Measurements from ENCODE around the gene GTPBP1. TPM values are rescaled to one million over a fixed set of nuclear protein-coding genes. Genes with fewer than 3 reads are reported as not detected.

Gene GTPBP1
- total RNA-seq, 1 donor from 2014 or later = 101 TPM

DNA sequence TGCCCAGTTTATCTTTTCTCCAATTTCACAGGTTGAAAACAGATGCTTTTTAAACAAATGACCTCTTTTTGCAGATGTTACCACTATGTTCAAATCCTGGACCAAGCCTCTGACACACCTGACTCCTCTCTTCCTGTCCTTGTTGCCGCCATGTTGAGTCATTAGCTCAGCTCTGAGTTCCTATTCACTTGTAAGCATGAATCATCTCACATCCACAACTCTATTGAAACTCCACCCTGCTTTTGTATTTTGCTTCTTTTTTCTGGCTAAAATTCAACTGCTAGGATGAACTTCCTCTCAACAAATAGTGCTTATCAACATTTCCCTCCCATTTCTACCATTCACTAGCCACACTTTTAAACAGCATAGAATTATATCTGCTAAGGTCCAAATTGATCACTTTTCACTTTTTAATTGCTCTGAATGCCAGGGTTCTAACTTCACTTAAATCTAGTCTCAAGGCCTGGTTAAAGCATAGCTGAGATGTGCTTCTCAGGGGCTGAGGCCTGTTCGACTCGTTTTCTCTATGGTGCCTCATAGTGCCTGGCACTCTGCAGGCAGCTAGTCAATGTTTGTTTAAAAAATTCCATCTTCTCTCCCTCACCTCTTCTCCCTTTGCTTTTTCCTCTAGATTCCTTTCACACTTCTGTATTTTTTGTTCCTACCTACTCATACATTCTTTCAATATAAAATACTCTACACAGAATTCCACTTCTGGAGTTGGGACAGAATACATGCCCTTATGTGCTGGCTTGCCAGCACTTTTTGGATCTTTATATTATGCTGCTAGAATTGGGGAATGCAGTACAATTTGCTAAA is 8.9 kb upstream of the GTPBP1 start:
- DNase-seq (ENCODE audit: low spot score) = no peak
- H3K9me3 Mint-ChIP-seq = no peaks in the 10 kb centered on the region
- H3K36me3 Mint-ChIP-seq (ENCODE audit: low read depth) = peaks cover 73% of the 10 kb centered on the region
- peak overlapping the region; percentile 84 for H3K27ac Mint-ChIP-seq
- intact Hi-C loops (cut with micrococcal nuclease) = no loop called here
- H3K4me3 Mint-ChIP-seq (ENCODE audit: low read depth) = peak overlapping the region; percentile 92
- H3K4me1 Mint-ChIP-seq (ENCODE audit: low read depth) = peaks cover 51% of the 10 kb centered on the region
- H3K27me3 Mint-ChIP-seq (ENCODE audit: low read depth) = no peaks in the 10 kb centered on the region

DNA sequence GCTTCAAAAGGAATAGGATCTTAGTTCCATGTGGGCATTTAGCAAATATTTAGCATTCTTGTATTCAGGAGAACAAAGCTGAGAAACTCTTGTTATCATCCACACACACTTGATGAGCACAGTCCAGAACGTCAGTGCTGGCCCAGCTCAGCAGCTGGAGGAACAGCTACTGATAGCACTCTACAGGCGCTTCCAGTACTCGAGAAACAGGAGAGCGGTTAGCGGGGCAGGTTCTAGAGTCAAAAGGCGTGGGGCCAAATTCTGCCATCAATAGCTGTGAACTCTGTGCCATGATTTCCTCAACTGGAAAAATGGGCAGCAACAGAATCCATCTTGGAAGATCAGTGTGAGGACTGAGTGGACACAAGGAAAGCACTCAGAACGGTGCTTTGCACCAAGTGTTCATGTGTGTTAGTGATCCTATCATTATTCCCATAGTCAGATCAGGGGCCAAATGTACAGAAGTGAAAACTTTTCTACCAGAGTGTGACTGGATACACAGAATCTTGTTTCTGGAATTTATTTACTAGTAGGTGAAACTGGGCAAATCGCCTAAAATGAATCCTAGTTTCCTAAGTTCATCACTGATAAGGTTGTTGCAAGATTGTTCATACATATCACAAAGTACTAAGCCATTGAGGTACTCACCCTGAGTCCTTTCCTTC is 8.2 kb upstream of the GTPBP1 start:
- Mint-ChIP-seq H3K4me3 (ENCODE audit: low read depth) (peak overlapping the region; percentile 92), H3K9me3 (no peaks in the 10 kb centered on the region), H3K27ac (peak overlapping the region; percentile 84), H3K4me1 (ENCODE audit: low read depth) (peaks cover 51% of the 10 kb centered on the region), H3K36me3 (ENCODE audit: low read depth) (peaks cover 66% of the 10 kb centered on the region), H3K27me3 (ENCODE audit: low read depth) (no peaks in the 10 kb centered on the region)
- no peak for DNase-seq (ENCODE audit: low spot score)
- intact Hi-C loops (cut with micrococcal nuclease) = no loop called here

DNA sequence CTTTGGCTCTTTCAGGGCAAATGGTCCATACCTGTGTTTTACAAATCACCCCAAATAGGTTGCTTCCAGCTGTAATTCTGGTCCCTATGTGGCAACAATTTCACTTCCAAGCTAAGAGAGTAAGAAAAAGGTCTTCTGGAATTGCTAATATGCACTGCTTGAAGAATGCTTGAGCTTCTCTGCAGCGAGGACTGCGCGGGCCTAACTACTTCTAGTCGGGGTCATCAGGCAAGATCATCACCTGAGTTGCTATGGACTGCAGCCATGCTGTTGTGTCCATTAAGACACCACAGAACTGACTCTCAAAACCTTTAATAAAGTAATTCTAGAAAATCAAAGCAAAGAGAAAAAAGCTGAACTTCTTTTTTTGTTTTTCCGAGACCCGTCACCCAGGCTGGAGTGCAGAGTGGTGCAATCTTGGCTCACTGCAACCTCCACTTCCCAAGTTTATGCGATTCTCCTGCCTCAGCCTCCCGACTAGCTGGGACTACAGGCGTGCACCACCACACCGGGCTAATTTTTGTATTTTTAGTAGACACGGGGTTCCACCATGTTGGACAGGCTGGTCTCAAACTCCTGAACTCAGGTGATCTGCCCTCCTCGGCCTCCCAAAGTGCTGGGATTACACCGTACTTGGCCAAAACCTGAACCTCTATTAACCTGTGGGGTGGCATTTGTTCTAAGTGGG is 7.2 kb upstream of the GTPBP1 start:
- Mint-ChIP-seq H3K4me3 (ENCODE audit: low read depth) (peak overlapping the region; percentile 92), H3K27me3 (ENCODE audit: low read depth) (no peaks in the 10 kb centered on the region), H3K27ac (peak overlapping the region; percentile 94), H3K4me1 (ENCODE audit: low read depth) (peaks cover 45% of the 10 kb centered on the region), H3K9me3 (no peaks in the 10 kb centered on the region), H3K36me3 (ENCODE audit: low read depth) (peaks cover 57% of the 10 kb centered on the region)
- DNase-seq (ENCODE audit: low spot score) = no peak
- intact Hi-C loops (cut with micrococcal nuclease) = no loop called here

DNA sequence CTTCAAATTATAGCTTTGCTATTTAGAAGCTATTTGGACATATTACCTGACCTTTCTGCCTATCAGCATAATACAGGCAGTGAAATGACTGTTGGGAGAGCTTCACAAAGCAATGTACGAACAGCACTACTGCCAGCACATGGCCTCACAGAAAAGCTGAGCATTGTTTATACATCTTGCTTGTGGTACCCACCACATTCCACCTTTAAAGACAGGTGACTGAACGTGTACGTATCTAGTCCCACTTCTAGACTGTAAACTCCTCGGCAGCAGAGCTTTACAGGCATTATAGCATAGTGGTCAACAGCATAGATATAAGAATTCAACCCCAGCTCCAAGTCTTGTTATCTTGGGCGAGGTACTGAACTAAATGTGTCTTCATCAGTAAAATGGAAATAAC is 6.6 kb upstream of the GTPBP1 start:
- H3K27me3 Mint-ChIP-seq (ENCODE audit: low read depth) = no peaks in the 10 kb centered on the region
- peaks cover 39% of the 10 kb centered on the region for H3K4me1 Mint-ChIP-seq (ENCODE audit: low read depth)
- DNase-seq (ENCODE audit: low spot score) = no peak
- H3K36me3 Mint-ChIP-seq (ENCODE audit: low read depth) = peaks cover 51% of the 10 kb centered on the region
- H3K27ac Mint-ChIP-seq = peak overlapping the region; percentile 94
- H3K9me3 Mint-ChIP-seq = no peaks in the 10 kb centered on the region
- intact Hi-C loops (cut with micrococcal nuclease) = no loop called here
- H3K4me3 Mint-ChIP-seq (ENCODE audit: low read depth) = peak overlapping the region; percentile 92

DNA sequence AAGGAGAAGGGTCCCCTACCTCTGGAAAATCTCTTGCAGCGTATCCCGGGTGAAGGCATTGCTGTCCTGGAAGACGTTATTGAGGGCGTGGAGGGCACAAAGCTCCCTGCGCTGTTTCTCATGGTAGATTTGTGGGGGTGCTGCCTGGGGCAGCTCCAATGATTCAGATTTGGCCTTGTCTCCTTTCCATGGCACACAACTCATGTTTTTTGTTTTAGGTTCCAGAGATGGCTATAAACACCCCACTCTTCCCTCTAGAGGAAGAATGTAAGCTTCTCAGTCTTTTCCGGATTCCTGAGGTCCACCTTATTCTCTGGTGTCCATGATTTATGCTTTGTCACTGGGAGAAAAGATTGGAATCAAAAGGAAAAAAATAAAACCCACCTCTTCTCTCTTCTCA is 6.0 kb upstream of the GTPBP1 start:
- Mint-ChIP-seq H3K4me3 (ENCODE audit: low read depth) (peak overlapping the region; percentile 92), H3K27me3 (ENCODE audit: low read depth) (no peaks in the 10 kb centered on the region), H3K27ac (peak overlapping the region; percentile 94), H3K4me1 (ENCODE audit: low read depth) (peaks cover 40% of the 10 kb centered on the region), H3K9me3 (no peaks in the 10 kb centered on the region), H3K36me3 (ENCODE audit: low read depth) (peaks cover 46% of the 10 kb centered on the region)
- intact Hi-C loops (cut with micrococcal nuclease) = loop anchor here (2.0 to 10.0 kb wide), 3 partner anchors 19 to 305 kb away; partner anchors contain the start of genes DMC1 and TOMM22
- DNase-seq (ENCODE audit: low spot score) = no peak

DNA sequence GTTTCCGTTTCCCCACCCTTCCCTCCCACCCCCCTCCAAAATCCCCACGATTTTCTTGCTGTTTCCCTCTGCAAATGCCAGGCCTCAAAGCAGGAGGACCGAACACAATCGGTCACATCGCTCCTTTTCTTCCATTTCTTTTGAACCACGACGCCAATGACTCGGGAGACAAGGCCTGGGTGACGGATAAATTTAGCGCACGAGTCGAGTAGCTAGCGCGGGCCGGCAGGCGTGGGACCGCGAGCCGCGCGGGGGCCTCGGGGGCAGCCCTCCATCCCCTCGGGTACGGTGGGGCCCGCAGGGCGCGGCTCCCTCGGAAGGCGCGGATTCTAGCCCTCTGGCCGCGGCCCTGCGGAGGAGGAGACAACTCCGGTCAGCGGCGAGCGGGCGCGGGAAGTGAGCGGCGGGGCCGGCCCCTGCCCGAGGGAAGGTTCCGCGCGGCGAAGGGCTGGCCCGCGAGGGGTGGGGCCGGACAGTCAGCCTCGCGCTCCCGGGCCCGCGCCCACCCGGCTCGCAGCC is 5.4 kb upstream of the GTPBP1 start:
- Mint-ChIP-seq H3K27me3 (ENCODE audit: low read depth) (no peaks in the 10 kb centered on the region), H3K4me3 (ENCODE audit: low read depth) (peak overlapping the region; percentile 92), H3K9me3 (no peaks in the 10 kb centered on the region), H3K4me1 (ENCODE audit: low read depth) (peaks cover 40% of the 10 kb centered on the region), H3K36me3 (ENCODE audit: low read depth) (peaks cover 40% of the 10 kb centered on the region), H3K27ac (peak overlapping the region; percentile 94)
- intact Hi-C loops (cut with micrococcal nuclease) = loop anchor here (2.0 to 10.0 kb wide), 3 partner anchors 20 to 306 kb away; partner anchors contain the start of genes DMC1 and TOMM22
- no peak for DNase-seq (ENCODE audit: low spot score)

DNA sequence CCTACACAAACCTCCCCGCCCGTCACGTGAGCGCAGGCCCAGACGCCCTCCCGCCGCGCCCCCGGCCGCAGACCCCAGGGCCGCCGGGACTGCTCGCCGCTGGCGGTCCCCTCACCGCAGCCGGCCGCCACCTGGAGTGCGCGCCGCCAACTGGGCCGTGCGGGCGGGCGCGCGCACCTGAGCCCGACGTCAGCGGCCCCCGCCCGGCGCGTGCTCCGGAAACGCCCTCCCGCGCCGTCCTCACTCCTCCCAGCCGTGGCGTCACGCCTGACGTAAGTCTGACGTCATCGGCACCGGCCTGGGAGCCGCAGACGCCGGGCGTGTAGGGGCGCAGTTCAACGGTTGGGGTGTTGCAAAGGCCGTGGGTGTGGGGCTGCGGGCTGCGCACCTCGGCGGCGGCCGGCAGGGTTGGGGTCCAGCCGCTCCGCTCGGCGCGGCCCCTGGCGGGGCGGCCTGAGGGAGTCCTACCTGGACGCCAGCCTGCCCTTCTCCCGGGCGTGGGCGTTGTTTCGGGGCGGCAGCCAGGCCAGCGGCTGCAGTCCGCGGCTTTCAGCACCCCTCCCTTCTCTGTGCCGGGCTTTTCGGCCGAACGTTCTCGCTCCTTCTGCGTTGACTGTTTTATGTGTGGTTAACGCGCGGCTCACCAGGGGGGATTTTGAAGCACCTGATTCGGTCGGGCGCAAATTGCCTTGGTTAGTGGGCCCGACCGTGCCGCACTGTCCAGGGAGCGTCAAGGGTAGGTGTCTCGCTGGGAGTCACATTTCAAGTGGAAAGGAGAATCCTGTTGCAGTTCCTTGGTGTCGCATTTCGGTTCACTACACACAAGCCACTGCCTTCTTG is 4.7 kb upstream of the GTPBP1 start, which contains the start of gene JOSD1:
JOSD1 (minus strand) TSS at position 155 of the 840 bp plus-strand sequence. CDS start 956 bp downstream, outside the sequence.
- Mint-ChIP-seq H3K9me3 (no peaks in the 10 kb centered on the region), H3K36me3 (ENCODE audit: low read depth) (peaks cover 40% of the 10 kb centered on the region), H3K27me3 (ENCODE audit: low read depth) (no peaks in the 10 kb centered on the region), H3K4me3 (ENCODE audit: low read depth) (peak within 1 kb of the TSS; percentile 97), H3K27ac (peak within 1 kb of the TSS; percentile 100), H3K4me1 (ENCODE audit: low read depth) (peaks cover 40% of the 10 kb centered on the region)
- intact Hi-C loops (cut with micrococcal nuclease) = loop anchor here (2.0 to 10.0 kb wide), 3 partner anchors 20 to 306 kb away; partner anchors contain the start of genes DMC1 and TOMM22
- peak; percentile 97 for DNase-seq (ENCODE audit: low spot score)

DNA sequence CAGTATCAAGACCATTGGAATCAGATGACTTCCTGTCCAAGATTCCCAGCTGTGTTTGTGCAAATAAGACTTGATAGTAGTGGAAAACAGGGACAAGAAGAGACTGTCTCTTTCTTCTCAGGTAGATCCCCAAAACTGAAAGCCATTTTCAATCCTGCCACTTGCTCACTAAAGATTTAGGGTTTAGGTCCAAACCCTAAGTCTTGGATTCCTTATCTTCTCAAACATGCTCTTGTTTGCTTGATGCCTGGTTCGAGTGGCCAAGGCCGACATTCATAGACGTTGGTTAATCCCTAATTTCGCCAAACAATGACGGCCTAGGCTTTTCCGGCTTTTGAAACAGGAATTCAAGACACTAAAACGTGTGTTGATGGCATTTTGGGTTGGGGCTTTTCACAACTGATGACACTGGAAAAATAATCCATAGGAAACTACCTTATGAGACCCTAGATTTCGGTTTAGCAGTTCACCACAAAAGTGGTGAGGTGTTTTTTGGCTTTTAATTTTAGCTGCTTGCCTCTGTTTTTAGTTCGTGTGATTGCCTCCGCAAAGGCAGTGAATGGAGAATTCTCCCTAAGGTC is 1.0 kb upstream of the GTPBP1 start:
- H3K9me3 Mint-ChIP-seq = no peaks in the 10 kb centered on the region
- no peak for DNase-seq (ENCODE audit: low spot score)
- H3K27ac Mint-ChIP-seq = peak overlapping the region; percentile 100
- H3K4me3 Mint-ChIP-seq (ENCODE audit: low read depth) = peak overlapping the region; percentile 86
- peaks cover 37% of the 10 kb centered on the region for H3K4me1 Mint-ChIP-seq (ENCODE audit: low read depth)
- peaks cover 35% of the 10 kb centered on the region for H3K36me3 Mint-ChIP-seq (ENCODE audit: low read depth)
- no peaks in the 10 kb centered on the region for H3K27me3 Mint-ChIP-seq (ENCODE audit: low read depth)
- intact Hi-C loops (cut with micrococcal nuclease) = loop anchor here (1.0 to 10.0 kb wide), 5 partner anchors 48 to 310 kb away; partner anchors contain the start of genes CBY1, DDX17, DMC1 and FAM227A

DNA sequence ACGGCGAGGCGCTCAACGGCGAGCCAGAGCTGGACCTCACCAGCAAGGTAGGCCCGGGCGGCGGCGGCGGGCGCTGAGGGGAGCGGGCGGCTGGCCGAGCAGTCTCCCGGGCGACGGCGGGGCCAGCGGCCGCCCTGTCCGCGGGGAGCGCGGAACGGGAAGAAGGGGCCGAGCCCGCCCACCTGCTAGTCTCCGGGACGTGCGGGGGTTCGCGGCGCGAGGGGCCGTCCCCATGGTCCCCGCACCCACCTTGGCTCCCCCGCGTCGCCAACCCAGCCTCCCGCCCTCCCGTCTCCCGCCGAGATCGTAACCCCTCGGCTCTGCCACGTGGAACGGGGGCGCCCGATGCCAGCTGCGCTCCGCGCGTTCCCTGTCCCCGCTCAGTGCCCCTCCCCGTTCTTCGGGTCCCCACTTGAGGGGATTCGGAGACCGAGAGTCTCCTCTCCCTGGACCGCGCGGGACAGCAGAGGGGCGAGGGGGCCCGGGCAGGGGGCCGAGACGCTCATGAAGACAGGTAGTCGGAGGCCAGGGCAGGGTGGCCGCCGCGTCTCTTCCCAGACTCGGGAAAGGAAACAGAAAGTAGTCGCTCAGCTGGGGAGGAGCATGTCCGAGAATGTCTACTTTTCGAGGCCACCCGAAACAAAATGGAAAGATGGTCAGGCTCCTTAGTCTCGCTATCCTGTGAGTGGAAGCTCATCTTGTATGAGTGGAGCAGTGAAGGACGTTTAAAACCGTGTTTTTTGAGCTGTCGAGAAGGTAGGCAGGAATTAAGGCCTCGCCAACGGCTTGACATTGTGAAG is 557 bp downstream of the GTPBP1 start:
- H3K36me3 Mint-ChIP-seq (ENCODE audit: low read depth) = peaks cover 44% of the 10 kb centered on the region
- no peaks in the 10 kb centered on the region for H3K27me3 Mint-ChIP-seq (ENCODE audit: low read depth)
- no peaks in the 10 kb centered on the region for H3K9me3 Mint-ChIP-seq
- H3K4me1 Mint-ChIP-seq (ENCODE audit: low read depth) = peaks cover 49% of the 10 kb centered on the region
- peak; percentile 32 for DNase-seq (ENCODE audit: low spot score)
- H3K27ac Mint-ChIP-seq = peak overlapping the region; percentile 84
- H3K4me3 Mint-ChIP-seq (ENCODE audit: low read depth) = peak overlapping the region; percentile 91
- intact Hi-C loops (cut with micrococcal nuclease) = loop anchor here (5.0 to 10.0 kb wide), 3 partner anchors 132 to 312 kb away; partner anchors contain the start of genes DDX17 and DMC1

DNA sequence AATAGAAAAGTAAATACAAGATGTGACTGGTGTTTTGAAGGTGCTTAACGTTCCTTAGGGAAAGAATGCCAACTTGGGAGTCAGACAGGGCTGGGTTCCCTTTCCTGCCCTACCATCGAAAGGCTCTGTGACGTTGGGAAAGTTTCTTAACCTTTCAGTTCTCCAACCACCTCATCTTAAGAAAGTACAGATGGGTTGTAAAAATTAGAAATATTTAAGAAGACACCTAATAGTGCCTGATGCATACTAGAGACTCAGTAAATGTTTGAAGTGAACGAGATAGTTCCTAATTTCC is 1.1 kb downstream of the GTPBP1 start:
- H3K27ac Mint-ChIP-seq = peak overlapping the region; percentile 84
- H3K4me3 Mint-ChIP-seq (ENCODE audit: low read depth) = peak overlapping the region; percentile 91
- no peak for DNase-seq (ENCODE audit: low spot score)
- H3K36me3 Mint-ChIP-seq (ENCODE audit: low read depth) = peaks cover 46% of the 10 kb centered on the region
- H3K27me3 Mint-ChIP-seq (ENCODE audit: low read depth) = no peaks in the 10 kb centered on the region
- intact Hi-C loops (cut with micrococcal nuclease) = loop anchor here (5.0 to 10.0 kb wide), 3 partner anchors 132 to 312 kb away; partner anchors contain the start of genes DDX17 and DMC1
- peaks cover 49% of the 10 kb centered on the region for H3K4me1 Mint-ChIP-seq (ENCODE audit: low read depth)
- H3K9me3 Mint-ChIP-seq = no peaks in the 10 kb centered on the region

DNA sequence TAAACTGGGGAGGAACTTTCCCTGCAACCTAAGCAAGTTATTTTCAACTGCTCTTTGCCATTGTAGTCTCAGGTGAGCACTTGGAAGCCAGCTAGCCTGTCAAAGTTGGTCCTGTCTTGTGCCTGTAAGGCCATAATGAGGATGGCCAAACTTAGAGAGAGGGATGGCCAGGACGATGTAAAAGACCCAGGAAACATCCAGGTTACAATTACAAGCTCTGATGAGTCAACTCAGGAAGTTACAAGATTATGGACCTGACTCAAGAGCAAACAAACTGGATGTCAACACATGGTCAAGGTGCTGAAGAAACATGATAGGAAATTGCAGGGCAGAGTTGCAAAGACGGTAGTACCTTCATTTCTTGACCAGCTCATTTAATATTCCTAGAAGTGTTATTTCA is 1.6 kb downstream of the GTPBP1 start:
- H3K4me3 Mint-ChIP-seq (ENCODE audit: low read depth) = peak overlapping the region; percentile 91
- peak overlapping the region; percentile 84 for H3K27ac Mint-ChIP-seq
- no peaks in the 10 kb centered on the region for H3K27me3 Mint-ChIP-seq (ENCODE audit: low read depth)
- intact Hi-C loops (cut with micrococcal nuclease) = loop anchor here (5.0 to 10.0 kb wide), 3 partner anchors 133 to 313 kb away; partner anchors contain the start of genes DDX17 and DMC1
- peaks cover 51% of the 10 kb centered on the region for H3K36me3 Mint-ChIP-seq (ENCODE audit: low read depth)
- no peaks in the 10 kb centered on the region for H3K9me3 Mint-ChIP-seq
- H3K4me1 Mint-ChIP-seq (ENCODE audit: low read depth) = peaks cover 52% of the 10 kb centered on the region
- DNase-seq (ENCODE audit: low spot score) = no peak
